WTC11 (cell line): Measurements from ENCODE around the gene NPAS1. TPM values are rescaled to one million over a fixed set of nuclear protein-coding genes. Genes with fewer than 3 reads are reported as not detected.

Experiments
- ATAC-seq: fragments of 200-7000 bp; cut with Tn5 transposase; 2 replicates; pipeline ENCODE4 v1.10.0; 2021; ENCODE audit warnings: mild to moderate bottlenecking, moderate library complexity
- CTCF ChIA-PET: fragments of 300-600 bp; sonication (Branson Sonifier 250); formaldehyde crosslinking; loops from one replicate; lab custom pipeline; 2021; ENCODE audit warnings: antibody characterized with exemption; lab: Charles Lee
- POLR2A ChIA-PET: fragments of 350-600 bp; sonication (Branson Sonifier 250); formaldehyde crosslinking; loops from one replicate; lab custom pipeline; 2021; ENCODE audit warnings: antibody characterized with exemption; lab: Charles Lee
- DNase-seq: peaks from one replicate; pipeline ENCODE4 v3.0.0; 2021; ENCODE audit warnings: low spot score
- H3K27ac Mint-ChIP-seq: 2 replicates; pipeline ENCODE4 v1.8.0; 2021; ENCODE audit warnings: mixed read lengths
- H3K27me3 Mint-ChIP-seq: 2 replicates; pipeline ENCODE4 v1.8.0; 2021; ENCODE audit warnings: low read depth, mild to moderate bottlenecking, moderate library complexity, mixed read lengths
- H3K36me3 Mint-ChIP-seq: 2 replicates; pipeline ENCODE4 v1.8.0; 2021; ENCODE audit warnings: mixed read lengths
- H3K4me1 Mint-ChIP-seq: 2 replicates; pipeline ENCODE4 v1.8.0; 2022; ENCODE audit warnings: mixed read lengths
- H3K4me3 Mint-ChIP-seq: 2 replicates; pipeline ENCODE4 v1.8.0; 2021; ENCODE audit warnings: mild to moderate bottlenecking, moderate library complexity, mixed read lengths
- H3K9me3 Mint-ChIP-seq: 2 replicates; pipeline ENCODE4 v1.8.0; 2021; ENCODE audit warnings: mixed read lengths
- CBFB ChIP-seq: sonication (generic); formaldehyde crosslinking; IDR thresholded peaks from 2 replicates; pipeline ENCODE4 v1.8.1; 2022; ENCODE audit warnings: mild to moderate bottlenecking, low read depth, missing genetic modification reagents
- KAT7 ChIP-seq: sonication (generic); formaldehyde crosslinking; IDR thresholded peaks from 2 replicates; pipeline ENCODE4 v1.8.1; 2023; ENCODE audit warnings: missing genetic modification reagents, mild to moderate bottlenecking, borderline replicate concordance
- NFATC4 ChIP-seq: fragments of 250-450 bp; sonication (Bioruptor Pico); IDR thresholded peaks from 2 replicates; pipeline ENCODE4 v1.9.0; 2021; ENCODE audit warnings: mild to moderate bottlenecking
- NFE2L1 ChIP-seq: sonication (generic); formaldehyde crosslinking; IDR thresholded peaks from 2 replicates; pipeline ENCODE4 v1.8.1; 2023; ENCODE audit warnings: missing genetic modification reagents
- NR2C2 ChIP-seq: sonication (generic); formaldehyde crosslinking; IDR thresholded peaks from 2 replicates; pipeline ENCODE4 v1.8.0; 2022; ENCODE audit warnings: mild to moderate bottlenecking, missing genetic modification reagents
- NR3C1 ChIP-seq: sonication (generic); formaldehyde crosslinking; conservative IDR thresholded peaks from 2 replicates; pipeline ENCODE4 v1.8.1; 2023; ENCODE audit warnings: low read depth, mild to moderate bottlenecking, missing genetic modification reagents
- OVOL2 ChIP-seq: fragments of 250-450 bp; sonication (Bioruptor Pico); IDR thresholded peaks from 2 replicates; pipeline ENCODE4 v1.9.0; 2021; ENCODE audit warnings: mild to moderate bottlenecking, borderline replicate concordance
- RELA ChIP-seq: sonication (generic); formaldehyde crosslinking; IDR thresholded peaks from 2 replicates; pipeline ENCODE4 v1.8.1; 2022; ENCODE audit warnings: missing genetic modification reagents, mild to moderate bottlenecking, borderline replicate concordance
- SP1 ChIP-seq: sonication (generic); formaldehyde crosslinking; conservative IDR thresholded peaks from 2 replicates; pipeline ENCODE4 v1.8.1; 2022; ENCODE audit warnings: missing genetic modification reagents
- TEAD1 ChIP-seq: sonication (generic); formaldehyde crosslinking; IDR thresholded peaks from 2 replicates; pipeline ENCODE4 v1.8.0; 2022; ENCODE audit warnings: mild to moderate bottlenecking, missing genetic modification reagents
- ZNF423 ChIP-seq: fragments of 250-450 bp; sonication (Bioruptor Pico); IDR thresholded peaks from 2 replicates; pipeline ENCODE4 v2.1.2; 2022; ENCODE audit warnings: mild to moderate bottlenecking, moderate library complexity
- ZNF671 ChIP-seq: fragments of 250-450 bp; sonication (Bioruptor Pico); IDR thresholded peaks from 2 replicates; pipeline ENCODE4 v1.8.0; 2021; ENCODE audit warnings: mild to moderate bottlenecking
- total RNA-seq: library from RNA; stranded (reverse); gene quantifications from 3 replicates; pipeline ENCODE4 v1.2.3, GENCODE V29; 2021
- TF ChIP-seq, protein P1 (sequence below): fragments of 250-450 bp; sonication (Bioruptor Pico); IDR thresholded peaks from 2 replicates; pipeline ENCODE4 v1.9.0; 2021; ENCODE audit warnings: mild to moderate bottlenecking
- TF ChIP-seq, protein P2 (sequence below): sonication (generic); formaldehyde crosslinking; IDR thresholded peaks from 2 replicates; pipeline ENCODE4 v1.8.1; 2023; ENCODE audit warnings: mild to moderate bottlenecking, missing genetic modification reagents
- TF ChIP-seq, protein P3 (sequence below): sonication (generic); formaldehyde crosslinking; IDR thresholded peaks from 2 replicates; pipeline ENCODE4 v1.8.0; 2022; ENCODE audit warnings: mild to moderate bottlenecking, missing genetic modification reagents
- TF ChIP-seq, protein P4 (sequence below): sonication (generic); formaldehyde crosslinking; IDR thresholded peaks from 2 replicates; pipeline ENCODE4 v1.8.0; 2023; ENCODE audit warnings: mild to moderate bottlenecking, missing genetic modification reagents
- TF ChIP-seq, protein P5 (sequence below): sonication (generic); formaldehyde crosslinking; IDR thresholded peaks from 2 replicates; pipeline ENCODE4 v1.8.0; 2022; ENCODE audit warnings: missing genetic modification reagents
- TF ChIP-seq, protein P6 (sequence below): sonication (generic); formaldehyde crosslinking; IDR thresholded peaks from 2 replicates; pipeline ENCODE4 v1.8.1; 2023; ENCODE audit warnings: mild to moderate bottlenecking, missing genetic modification reagents, borderline replicate concordance

NPAS1 gene
- total RNA-seq, 1 experiment from 2014 or later = 6.8 TPM

DNA sequence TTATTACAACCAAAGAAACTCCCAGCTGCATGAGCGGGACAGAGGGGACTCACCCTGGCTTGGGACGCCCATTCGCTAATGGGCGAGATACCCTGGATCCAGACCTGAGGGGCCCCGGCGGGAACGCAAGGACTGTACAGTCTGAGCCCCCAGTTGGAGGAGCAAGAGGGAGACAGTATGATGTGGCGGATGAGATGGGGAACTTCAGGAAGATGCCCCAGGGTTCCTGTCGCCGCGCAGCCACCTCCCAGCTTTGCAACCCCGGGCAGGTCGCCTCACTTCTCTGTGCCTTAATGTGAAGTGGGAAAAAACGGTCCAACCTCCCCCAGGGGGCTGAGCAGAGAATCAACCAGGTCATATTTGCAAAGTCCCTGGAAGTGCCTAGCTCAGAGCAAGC is 2.5 kb downstream of the NPAS1 start (continued):
- TF ChIP-seq ZNF423 (CRISPR knock-in tag) (no peak), NR3C1 (no peak), SP1 (CRISPR knock-in tag) (no peak)
- TF ChIP-seq, protein P1, sequence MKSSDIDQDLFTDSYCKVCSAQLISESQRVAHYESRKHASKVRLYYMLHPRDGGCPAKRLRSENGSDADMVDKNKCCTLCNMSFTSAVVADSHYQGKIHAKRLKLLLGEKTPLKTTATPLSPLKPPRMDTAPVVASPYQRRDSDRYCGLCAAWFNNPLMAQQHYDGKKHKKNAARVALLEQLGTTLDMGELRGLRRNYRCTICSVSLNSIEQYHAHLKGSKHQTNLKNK (CRISPR knock-in tag) = no peak

DNA sequence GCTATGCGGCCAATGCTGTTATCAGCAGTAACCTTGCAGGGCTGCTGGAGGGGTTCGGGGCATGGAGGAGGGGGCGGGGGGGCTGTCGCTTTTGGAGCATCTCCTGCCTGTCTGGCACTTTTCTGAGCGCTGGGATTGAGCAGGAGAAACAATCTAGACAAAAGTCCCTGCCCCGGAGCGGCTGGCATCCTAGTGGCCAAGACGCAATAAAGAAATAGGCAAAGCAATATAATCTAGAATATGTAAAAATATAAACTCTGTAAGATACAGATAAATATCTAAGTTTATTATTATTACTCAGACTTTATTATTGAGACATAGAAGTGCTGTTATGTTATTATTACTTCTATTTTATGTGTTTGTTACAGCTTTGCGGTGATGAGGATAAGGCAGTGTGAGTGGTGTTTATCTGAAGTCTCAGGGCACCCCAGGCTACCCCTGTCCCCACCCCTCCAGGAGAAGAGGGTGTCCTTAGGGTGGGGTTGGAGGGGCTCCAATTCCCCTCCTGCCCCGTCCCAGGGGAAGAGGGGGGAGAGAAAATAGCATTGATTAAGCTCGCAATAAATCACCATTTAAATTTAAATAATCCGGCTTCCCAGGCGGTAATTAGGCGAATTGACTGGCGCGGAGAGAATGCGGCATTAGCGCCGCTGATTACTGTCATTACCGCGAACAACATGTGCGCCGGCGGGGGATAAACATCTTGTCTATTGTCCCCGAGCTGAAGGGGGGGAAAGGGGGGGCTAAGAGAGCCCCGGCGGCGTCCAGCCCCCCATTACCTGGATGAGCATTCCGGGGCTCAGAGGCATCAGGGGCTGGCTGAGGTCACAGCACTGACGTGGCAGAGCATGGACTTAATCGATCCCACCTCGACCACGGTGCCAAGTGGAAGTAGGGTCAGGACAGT is 3.2 kb downstream of the NPAS1 start:
- H3K36me3 Mint-ChIP-seq = no peaks in the 10 kb centered on the region
- ChIA-PET POLR2A (interaction anchor here (0.7 to 1.1 kb wide), 2 partner anchors 90 to 274 kb away, joined by 4 to 9 read pairs; partner anchors contain the start of gene ZC3H4), CTCF (interaction anchor here (0.6 to 4.3 kb wide), 4 partner anchors 10 to 256 kb away, joined by 3 to 58 read pairs (median 4); no protein-coding TSS in a partner anchor)
- H3K27me3 Mint-ChIP-seq = peaks cover 91% of the 10 kb centered on the region
- TF ChIP-seq RELA (CRISPR knock-in tag) (no peak), NFE2L1 (CRISPR knock-in tag) (no peak), TEAD1 (CRISPR knock-in tag) (no peak), ZNF671 (CRISPR knock-in tag) (no peak)
- TF ChIP-seq, protein P2, sequence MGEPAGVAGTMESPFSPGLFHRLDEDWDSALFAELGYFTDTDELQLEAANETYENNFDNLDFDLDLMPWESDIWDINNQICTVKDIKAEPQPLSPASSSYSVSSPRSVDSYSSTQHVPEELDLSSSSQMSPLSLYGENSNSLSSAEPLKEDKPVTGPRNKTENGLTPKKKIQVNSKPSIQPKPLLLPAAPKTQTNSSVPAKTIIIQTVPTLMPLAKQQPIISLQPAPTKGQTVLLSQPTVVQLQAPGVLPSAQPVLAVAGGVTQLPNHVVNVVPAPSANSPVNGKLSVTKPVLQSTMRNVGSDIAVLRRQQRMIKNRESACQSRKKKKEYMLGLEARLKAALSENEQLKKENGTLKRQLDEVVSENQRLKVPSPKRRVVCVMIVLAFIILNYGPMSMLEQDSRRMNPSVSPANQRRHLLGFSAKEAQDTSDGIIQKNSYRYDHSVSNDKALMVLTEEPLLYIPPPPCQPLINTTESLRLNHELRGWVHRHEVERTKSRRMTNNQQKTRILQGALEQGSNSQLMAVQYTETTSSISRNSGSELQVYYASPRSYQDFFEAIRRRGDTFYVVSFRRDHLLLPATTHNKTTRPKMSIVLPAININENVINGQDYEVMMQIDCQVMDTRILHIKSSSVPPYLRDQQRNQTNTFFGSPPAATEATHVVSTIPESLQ (CRISPR knock-in tag) = no peak
- TF ChIP-seq, protein P3, sequence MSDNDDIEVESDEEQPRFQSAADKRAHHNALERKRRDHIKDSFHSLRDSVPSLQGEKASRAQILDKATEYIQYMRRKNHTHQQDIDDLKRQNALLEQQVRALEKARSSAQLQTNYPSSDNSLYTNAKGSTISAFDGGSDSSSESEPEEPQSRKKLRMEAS (CRISPR knock-in tag) = 0 out of 2 replicates have a peak, but pooled peaks have one; percentile 28
- ATAC-seq (no peak), DNase-seq (no peak)
- no peaks in the 10 kb centered on the region for H3K9me3 Mint-ChIP-seq
- peak overlapping the region; percentile 53 for H3K4me3 Mint-ChIP-seq
- peaks cover 13% of the 10 kb centered on the region for H3K4me1 Mint-ChIP-seq
- H3K27ac Mint-ChIP-seq = no peak overlapping the region

DNA sequence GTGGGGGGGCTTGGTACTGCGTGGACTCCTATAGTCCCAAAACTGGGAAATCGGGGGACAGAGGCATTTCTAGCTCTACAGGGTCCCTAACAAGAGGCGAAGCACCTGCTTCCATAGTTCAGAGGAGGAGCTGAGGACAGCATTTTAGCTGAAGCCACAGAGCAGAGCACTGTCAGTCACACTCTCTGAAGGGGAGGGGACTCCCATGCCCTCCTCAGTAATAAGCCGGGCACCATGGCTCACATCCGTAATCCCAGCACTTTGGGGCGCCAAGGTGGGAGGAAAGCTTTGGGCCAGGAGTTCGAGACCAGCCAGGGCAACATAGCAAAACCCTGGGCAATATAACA is 3.8 kb downstream of the NPAS1 start:
- ChIA-PET CTCF (interaction anchor here (0.7 to 4.3 kb wide), 4 partner anchors 11 to 256 kb away, joined by 3 to 58 read pairs (median 5); no protein-coding TSS in a partner anchor), POLR2A (interaction anchor here (1.1 kb wide), 1 partner anchor 90 kb away, joined by 4 read pairs; the partner anchor contains the start of gene ZC3H4)
- Mint-ChIP-seq H3K9me3 (no peaks in the 10 kb centered on the region), H3K4me3 (peak overlapping the region; percentile 53), H3K27ac (no peak overlapping the region), H3K4me1 (peaks cover 18% of the 10 kb centered on the region), H3K36me3 (no peaks in the 10 kb centered on the region), H3K27me3 (peaks cover 94% of the 10 kb centered on the region)
- ATAC-seq (peak; percentile 19), DNase-seq (no peak)
- TF ChIP-seq NFATC4 (CRISPR knock-in tag) (no peak), CBFB (CRISPR knock-in tag) (no peak), KAT7 (CRISPR knock-in tag) (no peak), NR2C2 (no peak), OVOL2 (CRISPR knock-in tag) (no peak)
- TF ChIP-seq, protein P4, sequence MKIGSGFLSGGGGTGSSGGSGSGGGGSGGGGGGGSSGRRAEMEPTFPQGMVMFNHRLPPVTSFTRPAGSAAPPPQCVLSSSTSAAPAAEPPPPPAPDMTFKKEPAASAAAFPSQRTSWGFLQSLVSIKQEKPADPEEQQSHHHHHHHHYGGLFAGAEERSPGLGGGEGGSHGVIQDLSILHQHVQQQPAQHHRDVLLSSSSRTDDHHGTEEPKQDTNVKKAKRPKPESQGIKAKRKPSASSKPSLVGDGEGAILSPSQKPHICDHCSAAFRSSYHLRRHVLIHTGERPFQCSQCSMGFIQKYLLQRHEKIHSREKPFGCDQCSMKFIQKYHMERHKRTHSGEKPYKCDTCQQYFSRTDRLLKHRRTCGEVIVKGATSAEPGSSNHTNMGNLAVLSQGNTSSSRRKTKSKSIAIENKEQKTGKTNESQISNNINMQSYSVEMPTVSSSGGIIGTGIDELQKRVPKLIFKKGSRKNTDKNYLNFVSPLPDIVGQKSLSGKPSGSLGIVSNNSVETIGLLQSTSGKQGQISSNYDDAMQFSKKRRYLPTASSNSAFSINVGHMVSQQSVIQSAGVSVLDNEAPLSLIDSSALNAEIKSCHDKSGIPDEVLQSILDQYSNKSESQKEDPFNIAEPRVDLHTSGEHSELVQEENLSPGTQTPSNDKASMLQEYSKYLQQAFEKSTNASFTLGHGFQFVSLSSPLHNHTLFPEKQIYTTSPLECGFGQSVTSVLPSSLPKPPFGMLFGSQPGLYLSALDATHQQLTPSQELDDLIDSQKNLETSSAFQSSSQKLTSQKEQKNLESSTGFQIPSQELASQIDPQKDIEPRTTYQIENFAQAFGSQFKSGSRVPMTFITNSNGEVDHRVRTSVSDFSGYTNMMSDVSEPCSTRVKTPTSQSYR (CRISPR knock-in tag) = no peak
- TF ChIP-seq, protein P5, sequence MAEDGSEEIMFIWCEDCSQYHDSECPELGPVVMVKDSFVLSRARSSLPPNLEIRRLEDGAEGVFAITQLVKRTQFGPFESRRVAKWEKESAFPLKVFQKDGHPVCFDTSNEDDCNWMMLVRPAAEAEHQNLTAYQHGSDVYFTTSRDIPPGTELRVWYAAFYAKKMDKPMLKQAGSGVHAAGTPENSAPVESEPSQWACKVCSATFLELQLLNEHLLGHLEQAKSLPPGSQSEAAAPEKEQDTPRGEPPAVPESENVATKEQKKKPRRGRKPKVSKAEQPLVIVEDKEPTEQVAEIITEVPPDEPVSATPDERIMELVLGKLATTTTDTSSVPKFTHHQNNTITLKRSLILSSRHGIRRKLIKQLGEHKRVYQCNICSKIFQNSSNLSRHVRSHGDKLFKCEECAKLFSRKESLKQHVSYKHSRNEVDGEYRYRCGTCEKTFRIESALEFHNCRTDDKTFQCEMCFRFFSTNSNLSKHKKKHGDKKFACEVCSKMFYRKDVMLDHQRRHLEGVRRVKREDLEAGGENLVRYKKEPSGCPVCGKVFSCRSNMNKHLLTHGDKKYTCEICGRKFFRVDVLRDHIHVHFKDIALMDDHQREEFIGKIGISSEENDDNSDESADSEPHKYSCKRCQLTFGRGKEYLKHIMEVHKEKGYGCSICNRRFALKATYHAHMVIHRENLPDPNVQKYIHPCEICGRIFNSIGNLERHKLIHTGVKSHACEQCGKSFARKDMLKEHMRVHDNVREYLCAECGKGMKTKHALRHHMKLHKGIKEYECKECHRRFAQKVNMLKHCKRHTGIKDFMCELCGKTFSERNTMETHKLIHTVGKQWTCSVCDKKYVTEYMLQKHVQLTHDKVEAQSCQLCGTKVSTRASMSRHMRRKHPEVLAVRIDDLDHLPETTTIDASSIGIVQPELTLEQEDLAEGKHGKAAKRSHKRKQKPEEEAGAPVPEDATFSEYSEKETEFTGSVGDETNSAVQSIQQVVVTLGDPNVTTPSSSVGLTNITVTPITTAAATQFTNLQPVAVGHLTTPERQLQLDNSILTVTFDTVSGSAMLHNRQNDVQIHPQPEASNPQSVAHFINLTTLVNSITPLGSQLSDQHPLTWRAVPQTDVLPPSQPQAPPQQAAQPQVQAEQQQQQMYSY (CRISPR knock-in tag) = no peak
- TF ChIP-seq, protein P6, sequence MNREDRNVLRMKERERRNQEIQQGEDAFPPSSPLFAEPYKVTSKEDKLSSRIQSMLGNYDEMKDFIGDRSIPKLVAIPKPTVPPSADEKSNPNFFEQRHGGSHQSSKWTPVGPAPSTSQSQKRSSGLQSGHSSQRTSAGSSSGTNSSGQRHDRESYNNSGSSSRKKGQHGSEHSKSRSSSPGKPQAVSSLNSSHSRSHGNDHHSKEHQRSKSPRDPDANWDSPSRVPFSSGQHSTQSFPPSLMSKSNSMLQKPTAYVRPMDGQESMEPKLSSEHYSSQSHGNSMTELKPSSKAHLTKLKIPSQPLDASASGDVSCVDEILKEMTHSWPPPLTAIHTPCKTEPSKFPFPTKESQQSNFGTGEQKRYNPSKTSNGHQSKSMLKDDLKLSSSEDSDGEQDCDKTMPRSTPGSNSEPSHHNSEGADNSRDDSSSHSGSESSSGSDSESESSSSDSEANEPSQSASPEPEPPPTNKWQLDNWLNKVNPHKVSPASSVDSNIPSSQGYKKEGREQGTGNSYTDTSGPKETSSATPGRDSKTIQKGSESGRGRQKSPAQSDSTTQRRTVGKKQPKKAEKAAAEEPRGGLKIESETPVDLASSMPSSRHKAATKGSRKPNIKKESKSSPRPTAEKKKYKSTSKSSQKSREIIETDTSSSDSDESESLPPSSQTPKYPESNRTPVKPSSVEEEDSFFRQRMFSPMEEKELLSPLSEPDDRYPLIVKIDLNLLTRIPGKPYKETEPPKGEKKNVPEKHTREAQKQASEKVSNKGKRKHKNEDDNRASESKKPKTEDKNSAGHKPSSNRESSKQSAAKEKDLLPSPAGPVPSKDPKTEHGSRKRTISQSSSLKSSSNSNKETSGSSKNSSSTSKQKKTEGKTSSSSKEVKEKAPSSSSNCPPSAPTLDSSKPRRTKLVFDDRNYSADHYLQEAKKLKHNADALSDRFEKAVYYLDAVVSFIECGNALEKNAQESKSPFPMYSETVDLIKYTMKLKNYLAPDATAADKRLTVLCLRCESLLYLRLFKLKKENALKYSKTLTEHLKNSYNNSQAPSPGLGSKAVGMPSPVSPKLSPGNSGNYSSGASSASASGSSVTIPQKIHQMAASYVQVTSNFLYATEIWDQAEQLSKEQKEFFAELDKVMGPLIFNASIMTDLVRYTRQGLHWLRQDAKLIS = no peak
